Colon (tissue), 2 donors: ENCODE results near the gene CCDC134.

ENCODE experiments used
- FAIRE-seq: peaks from 2 replicates; lab custom pipeline; 2012; peaks lifted over from hg19 to GRCh38; lab: Jason Lieb, UNC
- donor health status: control.
- donor health status: control.

CCDC134 gene

GRCh38 chr22:41787331-41787730, 13.1 kb upstream of the CCDC134 start:
- FAIRE-seq, result no peak

DNA sequence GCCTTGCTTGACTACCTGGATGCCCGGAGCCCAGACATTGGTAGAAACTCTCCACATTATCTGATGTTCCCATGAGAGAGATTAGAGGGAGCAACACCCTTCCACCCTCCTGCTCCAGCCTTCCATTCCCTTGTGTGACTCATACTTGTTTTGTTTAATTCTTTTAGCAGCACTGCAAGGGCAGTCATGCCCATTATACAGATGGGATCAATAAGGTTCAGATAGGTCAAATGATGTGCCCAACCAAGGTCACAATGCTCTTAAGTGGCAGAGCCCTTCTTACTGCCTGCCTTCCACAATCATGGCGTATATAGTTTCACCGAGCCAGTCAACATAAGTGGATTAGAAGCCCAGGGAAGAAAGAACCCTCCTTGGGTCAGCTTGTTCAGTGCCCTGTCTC, 6.6 kb upstream of the CCDC134 start:
- no peak for FAIRE-seq

DNA sequence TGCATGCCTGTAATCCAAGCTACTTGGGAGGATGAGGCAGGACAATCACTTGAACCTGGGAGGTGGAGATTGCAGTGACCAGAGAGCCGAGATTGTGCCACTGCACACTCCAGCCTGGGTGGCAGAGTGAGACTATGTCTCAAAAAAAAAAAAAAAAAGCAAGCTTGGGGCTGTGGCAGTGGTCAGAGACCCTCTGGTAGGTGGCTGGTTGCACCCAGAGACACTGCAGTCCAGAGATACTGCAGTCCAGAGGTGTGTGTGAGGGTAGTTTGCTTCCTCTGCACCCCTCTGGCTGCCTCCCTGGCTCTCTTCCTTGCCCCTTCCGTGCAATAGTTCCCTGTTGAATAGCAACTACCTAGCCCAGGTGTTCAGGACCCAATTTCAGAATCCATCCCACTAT, 1.7 kb upstream of the CCDC134 start:
- no peak for FAIRE-seq

GRCh38 chr22:41799486-41800347, 762 bp upstream of the CCDC134 start:
- FAIRE-seq, result no peak

- FAIRE-seq, result no peak
Observed at GRCh38 chr22:41801147-41801819, 804 bp downstream of the CCDC134 start.

- no peak for FAIRE-seq
Observed at GRCh38 chr22:41801886-41802285, 1.4 kb downstream of the CCDC134 start.

DNA sequence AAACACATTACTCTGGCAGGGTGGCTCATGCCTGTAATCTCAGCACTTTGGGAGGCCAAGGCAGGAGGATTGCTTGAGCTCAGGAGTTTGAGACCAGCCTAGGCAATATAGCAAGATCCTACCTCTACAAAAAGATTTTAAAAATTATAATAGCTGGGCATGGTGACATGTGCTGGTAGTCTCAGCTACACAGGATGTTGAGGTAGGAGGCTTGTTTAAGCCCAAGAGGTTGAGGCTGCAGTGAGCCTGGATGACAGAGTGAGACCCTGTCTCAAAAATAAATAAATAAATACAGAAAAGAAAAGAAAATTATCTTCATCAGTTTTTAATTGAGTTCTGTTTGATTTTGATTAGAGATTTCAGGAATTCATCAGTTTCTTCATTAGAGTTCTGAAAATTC, 5.2 kb downstream of the CCDC134 start:
- FAIRE-seq, result no peak

DNA sequence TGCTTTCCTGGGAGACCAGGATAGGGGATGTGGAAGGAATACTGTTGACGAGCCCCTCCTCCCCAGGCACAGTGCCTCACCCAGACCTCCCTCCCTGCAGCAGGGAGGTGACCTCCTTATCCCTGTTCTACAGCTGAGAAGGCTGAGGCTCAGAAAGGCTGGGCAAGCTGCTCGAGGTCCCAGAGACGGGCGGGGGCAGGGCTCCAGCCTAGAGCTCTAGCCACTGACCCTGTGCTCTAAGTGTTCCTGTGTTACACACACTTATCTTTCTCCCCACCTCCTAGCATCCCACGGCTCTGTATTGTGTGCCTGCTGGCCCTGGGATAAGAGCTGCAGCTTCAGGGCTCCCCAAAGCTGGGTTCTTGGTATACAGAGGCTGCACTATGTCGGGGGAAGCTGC, 7.9 kb downstream of the CCDC134 start:
- FAIRE-seq, result no peak

DNA sequence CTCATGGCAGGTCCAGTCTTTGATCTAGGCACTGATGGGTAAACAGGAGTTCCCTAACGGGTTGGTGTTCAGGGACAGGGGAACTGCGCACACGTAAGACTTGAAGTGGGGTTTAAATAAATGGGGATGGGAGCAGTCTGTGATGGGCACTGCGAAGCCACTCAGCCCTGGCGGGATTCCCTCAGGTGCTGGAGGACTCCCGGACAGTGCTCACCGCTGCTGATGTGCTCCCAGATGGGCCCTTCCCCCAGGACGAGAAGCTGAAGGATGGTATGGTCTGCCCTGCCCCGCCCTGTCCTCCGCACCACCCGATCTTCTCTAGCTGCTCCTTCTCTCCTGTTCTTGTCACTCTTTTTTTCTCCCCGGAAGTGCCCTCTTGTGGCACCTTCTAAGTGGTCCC, 9.5 kb downstream of the CCDC134 start:
- FAIRE-seq, result no peak

DNA sequence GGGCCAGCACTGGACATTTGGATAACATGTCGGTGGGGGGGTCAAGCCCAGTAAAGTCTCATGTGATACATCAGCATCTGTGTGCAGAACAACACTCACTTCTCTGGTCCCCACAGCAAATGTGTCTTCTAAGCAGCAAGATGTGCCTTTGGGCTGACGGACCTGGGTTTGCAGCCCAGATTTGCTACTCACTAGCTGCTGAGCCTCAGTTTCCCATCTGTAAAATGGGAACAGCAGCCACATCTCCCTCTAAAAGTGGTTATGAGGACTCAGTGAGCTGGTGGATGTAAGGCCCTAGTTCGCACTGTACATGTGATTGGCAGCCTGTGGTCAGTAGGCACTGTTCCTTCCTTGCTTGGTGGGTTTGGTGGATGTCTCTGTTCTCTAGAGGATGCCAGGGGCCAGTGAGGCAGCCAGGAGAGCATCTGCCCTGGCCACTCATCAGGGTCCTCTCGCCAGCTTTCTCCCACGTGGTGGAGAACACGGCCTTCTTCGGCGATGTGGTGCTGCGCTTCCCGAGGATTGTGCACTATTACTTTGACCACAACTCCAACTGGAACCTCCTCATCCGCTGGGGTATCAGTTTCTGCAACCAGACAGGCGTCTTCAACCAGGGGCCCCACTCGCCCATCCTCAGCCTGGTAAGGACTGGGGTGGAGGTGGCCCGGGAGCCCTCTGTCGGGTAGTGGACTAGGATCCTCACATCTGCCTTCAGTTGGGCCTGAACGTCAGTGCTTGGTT, 12.5 kb downstream of the CCDC134 start:
- FAIRE-seq, result no peak

DNA sequence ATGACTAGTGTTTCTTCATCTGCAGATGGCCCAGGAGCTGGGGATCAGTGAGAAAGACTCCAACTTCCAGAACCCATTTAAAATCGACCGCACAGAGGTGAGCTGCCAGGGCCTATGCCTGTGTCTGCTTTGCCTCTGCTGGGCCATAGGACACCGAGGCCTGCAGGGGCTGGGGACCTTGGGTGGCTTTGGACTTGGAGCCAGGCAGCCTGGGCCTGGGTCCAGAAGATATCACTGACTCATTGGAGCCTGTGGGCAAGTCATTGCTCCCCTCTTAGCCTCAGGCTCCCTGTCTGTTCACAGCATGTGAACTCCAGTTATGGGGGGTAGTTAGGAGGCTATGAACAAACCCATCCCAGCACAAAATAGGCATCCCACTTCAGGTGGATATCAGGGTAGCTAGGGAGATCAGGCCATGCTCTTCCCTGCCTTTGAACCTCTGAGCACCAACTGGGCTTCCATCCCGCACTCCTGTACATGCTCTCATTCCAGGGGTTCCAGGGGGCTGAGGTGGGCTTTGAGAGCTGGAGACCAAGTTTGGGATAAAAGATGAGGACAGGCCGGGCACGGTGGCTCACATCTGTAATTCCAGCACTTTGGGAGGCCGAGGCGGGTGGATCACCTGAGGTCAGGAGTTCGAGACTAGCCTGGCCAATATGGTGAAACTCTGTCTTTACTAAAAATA, 13.4 kb downstream of the CCDC134 start:
- FAIRE-seq, result no peak

GRCh38 chr22:41815716-41816115, 15.2 kb downstream of the CCDC134 start:
- no peak for FAIRE-seq

GRCh38 chr22:41816241-41816640, 15.8 kb downstream of the CCDC134 start:
- FAIRE-seq, result no peak

GRCh38 chr22:41816871-41817270, 16.4 kb downstream of the CCDC134 start:
- no peak for FAIRE-seq

GRCh38 chr22:41818011-41818410, 17.5 kb downstream of the CCDC134 start:
- FAIRE-seq, result no peak

DNA sequence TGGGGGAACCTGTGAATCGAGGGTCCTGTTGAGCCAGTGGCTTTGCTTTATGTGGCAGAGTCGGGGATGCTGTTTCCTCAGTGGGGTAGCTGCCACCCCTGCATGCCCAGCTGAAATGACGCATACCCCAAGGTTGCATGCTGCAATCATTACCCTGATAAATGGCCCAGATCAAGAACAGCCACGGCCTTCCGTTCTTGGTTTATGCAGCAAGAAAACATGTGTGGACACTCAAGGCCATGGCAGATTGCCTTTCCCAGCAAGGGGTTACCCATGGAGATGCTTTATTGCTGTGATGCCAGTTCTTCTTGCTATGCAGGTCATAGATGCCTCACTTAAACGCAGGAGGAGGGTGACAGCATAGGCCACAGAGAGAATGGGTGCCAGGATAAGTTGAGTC, 18.1 kb downstream of the CCDC134 start:
- no peak for FAIRE-seq

DNA sequence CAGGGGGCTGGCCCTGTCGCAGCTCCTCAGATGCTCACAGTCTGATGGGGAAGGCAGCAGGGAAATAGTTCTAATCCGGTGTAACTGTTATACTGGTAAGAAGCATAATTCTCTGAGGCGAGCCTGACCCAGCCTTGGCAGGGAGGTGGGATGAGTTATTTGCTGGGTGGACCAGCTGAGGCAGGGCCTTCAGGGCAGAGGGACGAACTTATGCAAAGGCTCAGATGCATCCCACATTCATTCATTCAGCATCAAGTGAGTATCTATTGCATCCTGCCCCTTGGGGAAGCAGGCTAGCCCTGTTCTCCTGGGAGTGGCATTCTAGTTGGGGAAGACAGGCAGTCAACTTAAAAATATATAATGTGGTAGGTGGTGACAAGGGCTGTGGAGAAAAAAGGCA, 18.8 kb downstream of the CCDC134 start:
- no peak for FAIRE-seq

DNA sequence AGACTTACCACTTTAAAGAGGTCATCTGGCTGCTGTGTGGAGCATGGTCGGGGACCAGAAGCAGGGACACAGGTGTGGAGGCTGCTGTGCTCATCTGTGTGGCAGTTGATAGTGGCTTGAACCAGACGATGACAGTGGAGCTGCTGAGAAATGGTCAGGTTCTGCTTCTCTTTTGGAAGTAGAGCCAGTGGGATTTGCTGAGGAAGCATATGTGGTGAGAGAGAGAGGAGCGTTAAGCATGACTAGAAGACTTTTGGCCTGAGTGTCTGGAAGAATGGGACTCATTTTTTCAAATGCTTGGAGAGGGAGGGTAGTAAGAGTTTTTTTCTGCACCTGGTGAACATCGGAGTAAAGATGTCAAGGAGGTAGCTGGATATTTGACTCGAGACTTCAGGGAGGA, 20.0 kb downstream of the CCDC134 start:
- no peak for FAIRE-seq

DNA sequence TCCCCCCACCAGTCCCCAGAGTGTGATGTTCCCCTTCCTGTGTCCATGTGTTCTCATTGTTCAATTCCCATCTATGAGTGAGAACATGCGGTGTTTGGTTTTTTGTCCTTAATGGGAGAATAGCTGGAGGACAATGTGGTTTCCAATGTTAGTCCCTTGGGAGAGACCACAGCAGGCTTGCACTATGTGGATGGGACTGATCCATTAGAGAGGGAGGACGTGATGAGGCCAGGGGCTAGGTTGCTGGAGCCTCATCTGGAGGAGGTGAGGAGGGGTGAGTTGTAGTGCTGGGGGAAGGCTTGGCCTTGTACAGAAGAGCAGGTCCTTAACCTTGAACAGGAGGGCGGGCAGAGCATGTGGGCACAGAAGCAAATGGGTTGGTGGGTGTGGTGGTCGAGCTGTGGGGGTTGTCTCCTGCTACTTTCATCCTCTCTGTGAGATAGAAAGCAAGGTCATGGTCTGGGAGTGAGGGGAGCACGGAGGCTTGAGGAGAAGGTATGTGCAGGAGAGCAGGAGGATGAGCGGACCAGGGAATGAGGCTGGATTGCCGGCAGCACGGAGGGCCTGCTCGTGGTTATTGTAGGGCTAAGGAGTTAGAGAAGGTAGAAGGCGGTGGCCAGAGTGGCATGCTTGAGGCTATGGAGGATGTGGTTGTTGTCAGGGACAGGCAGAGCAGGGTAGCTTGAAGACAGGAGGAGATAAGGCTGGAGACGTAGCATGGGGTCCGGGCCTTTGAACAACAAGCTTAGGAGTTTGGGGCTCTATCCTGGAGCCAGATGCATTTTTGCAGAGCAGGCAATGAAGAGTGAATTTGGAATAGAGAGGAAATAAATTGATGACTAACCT, 21.2 kb downstream of the CCDC134 start:
- no peak for FAIRE-seq

GRCh38 chr22:41822317-41823057, 22.0 kb downstream of the CCDC134 start:
- peak; percentile 71 for FAIRE-seq

GRCh38 chr22:41823797-41824196, 23.3 kb downstream of the CCDC134 start:
- no peak for FAIRE-seq
